SIG-M5 (cell line): ENCODE measurements around the gene ANKH.

Source experiments
- DNase-seq: peaks from one replicate; lab custom pipeline; 2025; lab: John Stamatoyannopoulos, UW

ANKH gene

GRCh38 chr5:14790911-14791310 lies 80.7 kb downstream of the ANKH start:
- no peak for DNase-seq

- no peak for DNase-seq
Measured at GRCh38 chr5:14790220-14790619, 81.4 kb downstream of the ANKH start.

GRCh38 chr5:14787801-14788579 lies 83.6 kb downstream of the ANKH start:
- no peak for DNase-seq

GRCh38 chr5:14783691-14784090 lies 87.9 kb downstream of the ANKH start:
- DNase-seq = no peak

- no peak for DNase-seq
Measured at GRCh38 chr5:14782591-14782990, 89.0 kb downstream of the ANKH start.

GRCh38 chr5:14781106-14781505 lies 90.5 kb downstream of the ANKH start:
- no peak for DNase-seq

- no peak for DNase-seq
Measured at GRCh38 chr5:14779975-14780374, 91.6 kb downstream of the ANKH start.

- no peak for DNase-seq
Measured at GRCh38 chr5:14778792-14779070, 92.8 kb downstream of the ANKH start.

- DNase-seq = no peak
Measured at GRCh38 chr5:14777932-14778791, 93.4 kb downstream of the ANKH start.

- no peak for DNase-seq
Measured at GRCh38 chr5:14777187-14777586, 94.4 kb downstream of the ANKH start.

GRCh38 chr5:14776602-14777001 lies 95.0 kb downstream of the ANKH start:
- no peak for DNase-seq

- DNase-seq = no peak
Measured at GRCh38 chr5:14775857-14776256, 95.7 kb downstream of the ANKH start.

- DNase-seq = no peak
Measured at GRCh38 chr5:14773588-14773987, 98.0 kb downstream of the ANKH start.

- no peak for DNase-seq
Measured at GRCh38 chr5:14771972-14772371, 99.6 kb downstream of the ANKH start.

- DNase-seq = no peak
Measured at GRCh38 chr5:14771189-14771588, 100.4 kb downstream of the ANKH start.

GRCh38 chr5:14768508-14769365 lies 102.8 kb downstream of the ANKH start:
- DNase-seq = no peak

GRCh38 chr5:14767735-14768507 lies 103.7 kb downstream of the ANKH start:
- DNase-seq = no peak

GRCh38 chr5:14767053-14767452 lies 104.5 kb downstream of the ANKH start:
- no peak for DNase-seq

GRCh38 chr5:14766584-14766983 lies 105.0 kb downstream of the ANKH start:
- DNase-seq = no peak

GRCh38 chr5:14765587-14765986 lies 106.0 kb downstream of the ANKH start:
- no peak for DNase-seq

GRCh38 chr5:14762549-14763216 lies 108.9 kb downstream of the ANKH start:
- DNase-seq = no peak
